Measurements from ENCODE around the gene FSIP1.

The FSIP1 gene

GRCh38 chr15:39658740-39659139 lies 123.9 kb downstream of the FSIP1 start:
- TF ChIP-seq CTCF (IDR thresholded peaks at IDR 0.05; ENCODE audit: low read depth, low read length, poor library complexity, severe bottlenecking) (no peak), EZH2phosphoT487 (IDR thresholded peaks at IDR 0.05; ENCODE audit: borderline replicate concordance, low read length) (no peak)
- no peaks in the 10 kb centered on the region for H3K79me2 ChIP-seq (ENCODE audit: control insufficient read depth, low read length)
- no peaks in the 10 kb centered on the region for H3K9me3 ChIP-seq (ENCODE audit: control insufficient read depth, insufficient read depth, low read length)

GRCh38 chr15:39657668-39658067 lies 125.0 kb downstream of the FSIP1 start:
- Histone ChIP-seq H3K4me1 (ENCODE audit: control insufficient read depth, low read length) (no peaks in the 10 kb centered on the region), H3K9me3 (ENCODE audit: control insufficient read depth, insufficient read depth, low read length) (no peaks in the 10 kb centered on the region), H3K4me3 (ENCODE audit: low read length) (no peak overlapping the region), H4K20me1 (ENCODE audit: control insufficient read depth, insufficient read depth, low read depth, low read length) (no peaks in the 10 kb centered on the region), H3K79me2 (ENCODE audit: control insufficient read depth, low read length) (no peaks in the 10 kb centered on the region), H3K36me3 (ENCODE audit: control insufficient read depth, low read length) (no peaks in the 10 kb centered on the region), H3K9me2 (replicated peaks; ENCODE audit: control insufficient read depth, low read length) (no peaks in the 10 kb centered on the region), H3K4me2 (ENCODE audit: low read length) (no peak overlapping the region), H3K27me3 (ENCODE audit: control insufficient read depth, low read length) (peaks cover 9% of the 10 kb centered on the region; the same call in 1 of the 2 replicates), H3K27ac (ENCODE audit: low read depth, low read length) (no peak overlapping the region), H3F3A (ENCODE audit: control insufficient read depth, insufficient read depth) (no peaks in the 10 kb centered on the region)
- TF ChIP-seq EZH2phosphoT487 (IDR thresholded peaks at IDR 0.05; ENCODE audit: borderline replicate concordance, low read length) (no peak), CTCF (IDR thresholded peaks at IDR 0.05; ENCODE audit: low read depth, low read length, poor library complexity, severe bottlenecking) (no peak)

More at GRCh38 chr15:39658740-39659139, 123.9 kb downstream of the FSIP1 start:
- Histone ChIP-seq H3K27me3 (ENCODE audit: control insufficient read depth, low read length) (peaks cover 9% of the 10 kb centered on the region; the same call in 1 of the 2 replicates), H3F3A (ENCODE audit: control insufficient read depth, insufficient read depth) (no peaks in the 10 kb centered on the region), H3K9me2 (replicated peaks; ENCODE audit: control insufficient read depth, low read length) (no peaks in the 10 kb centered on the region), H3K4me2 (ENCODE audit: low read length) (no peak overlapping the region), H3K4me1 (ENCODE audit: control insufficient read depth, low read length) (no peaks in the 10 kb centered on the region), H3K36me3 (ENCODE audit: control insufficient read depth, low read length) (no peaks in the 10 kb centered on the region), H3K27ac (ENCODE audit: low read depth, low read length) (no peak overlapping the region), H3K4me3 (ENCODE audit: low read length) (no peak overlapping the region), H4K20me1 (ENCODE audit: control insufficient read depth, insufficient read depth, low read depth, low read length) (no peaks in the 10 kb centered on the region)

GRCh38 chr15:39657181-39657580 lies 125.5 kb downstream of the FSIP1 start:
- TF ChIP-seq EZH2phosphoT487 (IDR thresholded peaks at IDR 0.05; ENCODE audit: borderline replicate concordance, low read length) (no peak), CTCF (IDR thresholded peaks at IDR 0.05; ENCODE audit: low read depth, low read length, poor library complexity, severe bottlenecking) (no peak)
- no peaks in the 10 kb centered on the region for H3K79me2 ChIP-seq (ENCODE audit: control insufficient read depth, low read length)
- H3K4me3 ChIP-seq (ENCODE audit: low read length): no peak overlapping the region
- no peaks in the 10 kb centered on the region for H3K36me3 ChIP-seq (ENCODE audit: control insufficient read depth, low read length)
- no peaks in the 10 kb centered on the region for H3K9me2 ChIP-seq (replicated peaks; ENCODE audit: control insufficient read depth, low read length)
- peaks cover 9% of the 10 kb centered on the region; the same call in 1 of the 2 replicates for H3K27me3 ChIP-seq (ENCODE audit: control insufficient read depth, low read length)
- no peaks in the 10 kb centered on the region for H4K20me1 ChIP-seq (ENCODE audit: control insufficient read depth, insufficient read depth, low read depth, low read length)
- no peaks in the 10 kb centered on the region for H3F3A ChIP-seq (ENCODE audit: control insufficient read depth, insufficient read depth)
- no peaks in the 10 kb centered on the region for H3K9me3 ChIP-seq (ENCODE audit: control insufficient read depth, insufficient read depth, low read length)
- no peak overlapping the region for H3K27ac ChIP-seq (ENCODE audit: low read depth, low read length)
- H3K4me1 ChIP-seq (ENCODE audit: control insufficient read depth, low read length): no peaks in the 10 kb centered on the region
- no peak overlapping the region for H3K4me2 ChIP-seq (ENCODE audit: low read length)

Data from DOHH2 (cell line).